ENCODE measurements around the gene EGLN1. TPM values are rescaled to one million over a fixed set of nuclear protein-coding genes. Genes with fewer than 3 reads are reported as not detected.

EGLN1 gene
- total RNA-seq, 4 donors from 2014 or later: 53.2 to 76.7 (median 60.1) TPM

DNA sequence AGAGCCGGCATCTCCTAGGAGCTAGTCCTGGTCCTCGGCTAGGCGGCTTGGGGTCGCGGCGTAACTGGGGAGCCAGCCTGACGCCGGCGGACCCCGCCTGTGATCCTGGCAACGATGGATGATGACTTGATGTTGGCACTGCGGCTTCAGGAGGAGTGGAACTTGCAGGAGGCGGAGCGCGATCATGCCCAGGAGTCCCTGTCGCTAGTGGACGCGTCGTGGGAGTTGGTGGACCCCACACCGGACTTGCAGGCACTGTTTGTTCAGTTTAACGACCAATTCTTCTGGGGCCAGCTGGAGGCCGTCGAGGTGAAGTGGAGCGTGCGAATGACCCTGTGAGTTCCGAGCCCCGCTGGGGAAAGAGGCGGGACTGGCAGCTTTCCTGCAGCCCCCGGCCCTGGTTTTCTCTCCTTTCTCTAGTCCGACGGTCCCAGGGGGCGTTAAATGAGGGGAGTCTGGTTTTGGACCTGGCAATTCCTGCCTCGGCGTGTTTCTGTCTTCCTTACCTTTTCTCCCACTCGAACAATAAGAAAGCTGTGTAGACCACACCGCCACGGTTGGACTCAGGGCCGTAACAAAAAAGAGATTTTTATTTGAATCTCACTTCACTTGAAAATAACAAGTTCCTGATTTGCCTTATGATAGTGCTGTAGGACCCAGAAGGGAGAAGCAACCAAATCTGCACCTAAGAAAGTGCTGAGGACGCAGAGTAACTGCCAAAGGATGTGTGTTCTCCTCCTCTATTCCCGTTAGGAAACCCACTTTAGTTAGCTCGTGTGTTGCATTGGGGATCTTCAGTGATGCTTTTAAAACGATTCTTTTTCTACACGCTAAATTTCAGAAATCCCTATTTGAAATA is 83.6 kb downstream of the EGLN1 start, which contains the start of gene SPRTN:
TSS of gene SPRTN (plus strand) at position 24 of the 859 bp plus-strand sequence. CDS start at position 115, 91 bp downstream.
- TF ChIP-seq POLR2A (IDR thresholded peaks at IDR 0.05) (no peak), EP300 (IDR thresholded peaks at IDR 0.05) (no peak)
- TF ChIP-seq, protein P1, sequence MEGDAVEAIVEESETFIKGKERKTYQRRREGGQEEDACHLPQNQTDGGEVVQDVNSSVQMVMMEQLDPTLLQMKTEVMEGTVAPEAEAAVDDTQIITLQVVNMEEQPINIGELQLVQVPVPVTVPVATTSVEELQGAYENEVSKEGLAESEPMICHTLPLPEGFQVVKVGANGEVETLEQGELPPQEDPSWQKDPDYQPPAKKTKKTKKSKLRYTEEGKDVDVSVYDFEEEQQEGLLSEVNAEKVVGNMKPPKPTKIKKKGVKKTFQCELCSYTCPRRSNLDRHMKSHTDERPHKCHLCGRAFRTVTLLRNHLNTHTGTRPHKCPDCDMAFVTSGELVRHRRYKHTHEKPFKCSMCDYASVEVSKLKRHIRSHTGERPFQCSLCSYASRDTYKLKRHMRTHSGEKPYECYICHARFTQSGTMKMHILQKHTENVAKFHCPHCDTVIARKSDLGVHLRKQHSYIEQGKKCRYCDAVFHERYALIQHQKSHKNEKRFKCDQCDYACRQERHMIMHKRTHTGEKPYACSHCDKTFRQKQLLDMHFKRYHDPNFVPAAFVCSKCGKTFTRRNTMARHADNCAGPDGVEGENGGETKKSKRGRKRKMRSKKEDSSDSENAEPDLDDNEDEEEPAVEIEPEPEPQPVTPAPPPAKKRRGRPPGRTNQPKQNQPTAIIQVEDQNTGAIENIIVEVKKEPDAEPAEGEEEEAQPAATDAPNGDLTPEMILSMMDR (IDR thresholded peaks at IDR 0.05): no peak
- Histone ChIP-seq H3K36me3 (peaks cover 0 to 27% (median 0%) of the 10 kb centered on the region in 3 donors), H3K27me3 (no peaks in the 10 kb centered on the region), H3K4me3 (peak within 1 kb of the TSS; percentile 70 to 78 (median 73)), H3K9me3 (no peaks in the 10 kb centered on the region), H3K4me1 (peaks cover 3 to 57% (median 43%) of the 10 kb centered on the region in 4 donors), H3K27ac (peak within 1 kb of the TSS; percentile 80 to 97 (median 92))
- 1% methylated on average over 31 to 32 of the region's 43 CpGs for WGBS, 2 donors
- peak in 1 of 2 donors; percentile 5 for DNase-seq (ENCODE audit: low spot score in 2 of 2)

DNA sequence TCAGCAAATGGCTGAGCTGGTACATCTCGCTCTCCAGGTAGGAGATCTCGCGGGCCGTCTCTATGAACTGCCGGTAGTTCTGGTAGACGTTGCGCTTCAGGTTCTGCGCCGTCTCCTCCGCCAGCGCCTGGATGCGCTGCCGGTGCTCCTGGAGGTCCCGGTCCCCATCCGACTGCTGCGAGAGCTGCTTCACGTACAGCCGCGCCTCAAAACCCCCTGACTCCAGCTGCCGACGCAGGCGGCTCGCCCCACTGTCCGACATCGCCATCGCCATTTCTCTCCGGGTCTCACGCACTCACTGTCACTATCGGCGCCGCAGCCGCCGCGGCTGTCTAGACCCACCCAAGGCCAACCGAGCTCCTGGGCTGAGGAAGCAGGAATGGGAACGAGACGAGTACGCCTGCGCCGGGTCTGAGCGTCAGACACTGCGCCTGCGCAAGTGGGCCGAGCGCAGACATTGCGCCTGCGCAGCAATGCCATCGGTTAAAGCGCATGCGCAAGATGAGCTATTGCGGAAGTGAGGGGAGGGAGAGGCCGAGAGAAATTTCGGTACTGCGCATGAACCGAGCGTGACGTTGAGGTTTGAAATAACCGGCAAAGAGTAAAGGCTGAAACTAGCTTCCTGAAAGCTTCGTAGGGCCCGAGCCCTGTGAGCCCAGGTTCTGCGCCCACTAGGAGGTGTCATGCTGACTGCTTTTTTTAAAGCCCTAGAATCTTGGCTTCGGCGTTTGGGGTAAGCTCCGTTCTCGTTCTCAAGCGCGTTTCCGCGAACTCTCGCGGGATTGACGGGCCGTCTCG is 84.4 kb downstream of the EGLN1 start, which contains the start of gene EXOC8:
TSS of gene EXOC8 (minus strand) at position 381 of the 798 bp plus-strand sequence. CDS start at position 274, 107 bp downstream.
- peak within 1 kb of the TSS; percentile 70 to 78 (median 73) for H3K4me3 ChIP-seq
- peaks cover 0 to 25% (median 0%) of the 10 kb centered on the region in 3 donors for H3K36me3 ChIP-seq
- no peaks in the 10 kb centered on the region for H3K9me3 ChIP-seq
- peak; percentile 90 to 91 for DNase-seq (ENCODE audit: low spot score in 2 of 2)
- 0% methylated on average over 53 to 59 of the region's 74 CpGs for WGBS, 2 donors
- peak within 1 kb of the TSS; percentile 80 to 97 (median 92) for H3K27ac ChIP-seq
- H3K27me3 ChIP-seq: no peaks in the 10 kb centered on the region
- peaks cover 3 to 65% (median 49%) of the 10 kb centered on the region in 4 donors for H3K4me1 ChIP-seq
- TF ChIP-seq, protein P1 (IDR thresholded peaks at IDR 0.05): peak in 1 of 5 experiments; percentile 21
- TF ChIP-seq EP300 (IDR thresholded peaks at IDR 0.05): peak; percentile 92 to 95
- peak; percentile 70 to 84 for TF ChIP-seq POLR2A (IDR thresholded peaks at IDR 0.05)

DNA sequence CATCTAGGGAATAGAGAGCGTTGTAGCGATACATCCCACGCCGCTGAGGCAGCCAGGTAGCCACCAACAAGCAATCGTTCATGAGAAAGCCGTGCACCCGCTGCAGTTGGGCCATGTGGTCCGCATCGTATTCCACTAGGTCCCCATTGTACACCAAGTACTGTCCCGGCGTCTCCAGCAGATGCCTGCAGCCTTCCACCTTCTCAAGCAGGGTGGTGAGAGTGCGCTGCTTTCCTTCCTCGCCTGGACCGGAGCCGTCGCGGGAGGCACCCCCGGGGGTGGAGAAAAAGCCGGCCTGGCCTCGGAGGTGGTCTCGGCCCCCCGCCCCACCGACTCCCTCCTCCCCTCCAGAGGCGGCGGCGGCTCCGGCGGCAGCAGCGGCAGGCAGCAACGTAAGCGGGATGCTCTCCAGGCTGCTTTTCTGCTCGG is 85.0 kb downstream of the EGLN1 start:
- 0 to 1% methylated on average over 13 to 25 of the region's 32 CpGs for WGBS, 2 donors
- Histone ChIP-seq H3K9me3 (no peaks in the 10 kb centered on the region), H3K27ac (peak overlapping the region; percentile 32 to 97 (median 92)), H3K36me3 (peaks cover 0 to 25% (median 0%) of the 10 kb centered on the region in 3 donors), H3K4me1 (peaks cover 3 to 71% (median 49%) of the 10 kb centered on the region in 4 donors), H3K4me3 (peak overlapping the region; percentile 70 to 78 (median 73)), H3K27me3 (no peaks in the 10 kb centered on the region)
- no peak for DNase-seq (ENCODE audit: low spot score in 2 of 2)
- no peak for TF ChIP-seq POLR2A (IDR thresholded peaks at IDR 0.05)
- TF ChIP-seq EP300 (IDR thresholded peaks at IDR 0.05): no peak
- TF ChIP-seq, protein P1 (IDR thresholded peaks at IDR 0.05): no peak

DNA sequence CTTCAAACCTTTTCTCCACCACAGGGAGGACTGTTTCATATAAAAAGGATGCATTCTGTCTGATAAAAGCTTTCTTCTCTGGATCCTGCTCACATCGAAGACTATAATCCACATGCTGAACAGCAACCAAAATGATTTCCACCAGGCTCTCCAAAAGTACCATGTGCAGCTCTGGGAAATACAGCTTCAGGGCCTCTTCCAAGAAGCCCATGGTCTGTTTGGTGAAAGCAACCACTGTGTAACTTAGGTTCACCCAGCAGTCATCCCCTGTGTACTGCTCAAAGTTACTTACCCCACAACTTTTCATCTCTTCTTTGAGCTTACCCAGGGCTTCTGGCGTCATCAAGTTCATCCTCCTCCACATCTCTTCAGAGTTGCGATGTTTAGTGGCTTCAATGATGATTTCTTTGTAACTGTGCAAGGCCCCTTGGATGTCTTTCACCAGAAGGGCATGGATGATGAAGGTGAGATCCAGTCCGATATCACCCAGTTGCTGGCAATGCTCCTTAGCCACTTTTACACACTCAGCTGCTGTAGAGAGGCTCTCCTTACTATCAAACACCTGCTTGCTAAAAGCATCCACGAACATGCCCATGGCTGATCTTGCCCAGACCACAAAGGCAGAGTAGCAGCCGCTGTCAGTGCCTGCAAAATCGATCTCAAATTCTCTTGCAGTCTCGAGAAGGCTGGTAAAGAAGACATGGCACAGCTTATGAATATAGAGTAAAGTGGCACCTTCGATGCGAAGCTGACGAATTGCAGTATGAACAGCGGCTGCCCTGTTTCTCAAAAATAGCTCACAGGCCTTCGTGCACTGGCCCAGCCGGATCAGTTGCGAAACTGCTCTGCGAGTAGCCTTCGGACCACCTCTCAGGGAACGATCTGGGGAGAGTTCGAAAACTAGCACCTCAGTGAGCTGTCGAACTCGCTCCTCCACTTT is 86.2 kb downstream of the EGLN1 start:
- Histone ChIP-seq H3K36me3 (peaks cover 0 to 31% (median 0%) of the 10 kb centered on the region in 3 donors), H3K27me3 (no peaks in the 10 kb centered on the region), H3K4me3 (peak overlapping the region; percentile 70 to 78 (median 73)), H3K9me3 (no peaks in the 10 kb centered on the region), H3K4me1 (peaks cover 3 to 71% (median 49%) of the 10 kb centered on the region in 4 donors), H3K27ac (peak overlapping the region in 1 of 4 donors; percentile 91)
- TF ChIP-seq, protein P1 (IDR thresholded peaks at IDR 0.05): no peak
- TF ChIP-seq POLR2A (IDR thresholded peaks at IDR 0.05) (no peak), EP300 (IDR thresholded peaks at IDR 0.05) (no peak)
- WGBS, 2 donors: 73% methylated on average over 20 to 21 of the region's 21 CpGs
- no peak for DNase-seq (ENCODE audit: low spot score in 2 of 2)

Measured in tibial nerve (tissue), 4 donors.